D721Med (cell line): ENCODE measurements around the gene PTPN21.

Experiments used
- DNase-seq: peaks from one replicate; pipeline ENCODE4 v3.0.0; 2011; ENCODE audit warnings: low spot score; ENCODE audit not compliant: insufficient read length
- FAIRE-seq: peaks from 2 replicates; lab custom pipeline; 2011; peaks lifted over from hg19 to GRCh38; lab: Jason Lieb, UNC
- CTCF ChIP-seq: IDR thresholded peaks from 2 replicates; pipeline ENCODE4 v1.5.1; 2012; ENCODE audit warnings: mild to moderate bottlenecking, control low read depth; ENCODE audit not compliant: insufficient read depth; ENCODE audit errors: missing control alignments

Gene PTPN21

GRCh38 chr14:88439088-88439487 lies 115.7 kb downstream of the PTPN21 start:
- no peak for DNase-seq
- FAIRE-seq = no peak
- no peak for TF ChIP-seq CTCF

- FAIRE-seq = peak; percentile 84
- DNase-seq = no peak
- peak; percentile 43 for TF ChIP-seq CTCF
These were observed 117.1 kb downstream of the PTPN21 start for GRCh38 chr14:88437658-88438057.

- no peak for DNase-seq
- TF ChIP-seq CTCF = no peak
- FAIRE-seq = no peak
These were observed 123.8 kb downstream of the PTPN21 start for GRCh38 chr14:88430976-88431375.

- FAIRE-seq = no peak
These were observed 128.5 kb downstream of the PTPN21 start for GRCh38 chr14:88426271-88426670.

GRCh38 chr14:88424573-88424972 lies 130.2 kb downstream of the PTPN21 start:
- no peak for DNase-seq
- TF ChIP-seq CTCF = no peak
- no peak for FAIRE-seq

More at GRCh38 chr14:88426271-88426670, 128.5 kb downstream of the PTPN21 start:
- no peak for DNase-seq
- no peak for TF ChIP-seq CTCF

- DNase-seq (no peak), FAIRE-seq (no peak)
- TF ChIP-seq CTCF = no peak
These were observed 131.7 kb downstream of the PTPN21 start for GRCh38 chr14:88422919-88423650.

GRCh38 chr14:88422047-88422446 lies 132.8 kb downstream of the PTPN21 start:
- no peak for DNase-seq
- TF ChIP-seq CTCF = no peak
- no peak for FAIRE-seq
